Endothelial cell of umbilical vein (primary cell): Measurements from ENCODE around the gene MED8. TPM values are rescaled to one million over a fixed set of nuclear protein-coding genes. Genes with fewer than 3 reads are reported as not detected.

Experiments used
- Bru-seq: library from RNA; stranded (reverse); fragments of 400-500 nt; gene quantifications from one replicate; lab custom pipeline; 2021; lab: Mats Ljungman, UMichigan
- BruChase-seq, 2 experiments: library from RNA; stranded (reverse); fragments of 400-500 nt; gene quantifications; one replicate each; lab custom pipeline; 2021; lab: Mats Ljungman, UMichigan
- BruUV-seq: library from RNA; stranded (reverse); fragments of 400-500 nt; replicated peaks from 2 replicates; lab custom pipeline; 2021; lab: Mats Ljungman, UMichigan
- CTCF ChIA-PET: fragments of 300-600, 350-600 bp; sonication (Branson Sonifier 250); formaldehyde crosslinking; loops from one replicate; lab custom pipeline; 2021; ENCODE audit warnings: antibody characterized with exemption, inconsistent platforms; lab: Charles Lee
- POLR2A ChIA-PET: fragments of 300-600, 350-600 bp; sonication (Branson Sonifier 250); formaldehyde crosslinking; loops from one replicate; lab custom pipeline; 2021; ENCODE audit warnings: antibody characterized with exemption, inconsistent platforms; lab: Charles Lee
- DNase-seq: peaks from one replicate; pipeline ENCODE4 v3.0.0-alpha.2; 2011; ENCODE audit warnings: low read depth, low spot score
- FAIRE-seq: peaks from 2 replicates; lab custom pipeline; 2011; peaks lifted over from hg19 to GRCh38; lab: Jason Lieb, UNC
- H2AFZ ChIP-seq: 2 replicates; pipeline ENCODE4 v1.6.0; 2012; ENCODE audit warnings: low read depth, low read length, control low read depth, inconsistent platforms
- H3K27ac ChIP-seq: 2 replicates; pipeline ENCODE4 v1.5.1; 2011; ENCODE audit warnings: low read depth, mild to moderate bottlenecking, control low read depth, low read length, moderate library complexity; ENCODE audit not compliant: insufficient read depth
- H3K27me3 ChIP-seq, 2 experiments: 2 replicates each; pipeline versions ENCODE4 v1.6.0 to v1.6.1; 2011; ENCODE audit warnings: low read length in 2 of 2, mixed read lengths in 1 of 2; ENCODE audit not compliant: control insufficient read depth in 2 of 2, insufficient read depth in 2 of 2
- H3K36me3 ChIP-seq, 2 experiments: 2 replicates in 1 of 2; 3 replicates in 1 of 2; pipeline ENCODE4 v1.5.1; 2011; ENCODE audit warnings: low read length in 2 of 2, mild to moderate bottlenecking in 1 of 2, moderate library complexity in 1 of 2; ENCODE audit not compliant: control insufficient read depth in 2 of 2, insufficient read depth in 2 of 2; ENCODE audit errors: extremely low read depth in 1 of 2
- H3K4me1 ChIP-seq: 3 replicates; pipeline ENCODE4 v1.5.1; 2011; ENCODE audit warnings: mild to moderate bottlenecking, low read length; ENCODE audit not compliant: control insufficient read depth, insufficient read depth; ENCODE audit errors: extremely low read depth
- H3K4me2 ChIP-seq: 2 replicates; pipeline ENCODE4 v1.6.1; 2011; ENCODE audit warnings: low read length, control low read depth, mixed read lengths; ENCODE audit not compliant: insufficient read depth
- H3K4me3 ChIP-seq, 3 experiments: fragments of 200-600 bp in 1 of 3; sonication (generic), shearing (Covaris generic) in 1 of 3; replicated peaks in 1 of 3; 2 replicates each; pipeline ENCODE4 v1.5.1; 2011 to 2016; ENCODE audit warnings: control low read depth in 3 of 3, low read length in 3 of 3, mild to moderate bottlenecking in 2 of 3, inconsistent platforms in 1 of 3, low read depth in 1 of 3, moderate library complexity in 1 of 3; ENCODE audit not compliant: insufficient read depth in 1 of 3
- H3K79me2 ChIP-seq: 2 replicates; pipeline ENCODE4 v1.6.0; 2012; ENCODE audit warnings: low read length, inconsistent platforms; ENCODE audit not compliant: control insufficient read depth, insufficient read depth
- H3K9ac ChIP-seq: replicated peaks from 2 replicates; pipeline ENCODE3; 2011; ENCODE audit warnings: low read length, control low read depth; ENCODE audit not compliant: insufficient read depth; ENCODE audit errors: extremely low read depth
- H3K9me1 ChIP-seq: replicated peaks from 3 replicates; pipeline ENCODE4 v1.6.0; 2011; ENCODE audit warnings: mild to moderate bottlenecking, low read length; ENCODE audit not compliant: control insufficient read depth, insufficient read depth; ENCODE audit errors: extremely low read depth
- H3K9me3 ChIP-seq: replicated peaks from 2 replicates; pipeline ENCODE4 v1.5.1; 2012; ENCODE audit warnings: low read length, inconsistent platforms; ENCODE audit not compliant: control insufficient read depth, insufficient read depth
- H4K20me1 ChIP-seq: replicated peaks from 2 replicates; pipeline ENCODE3; 2011; ENCODE audit warnings: mild to moderate bottlenecking, low read length; ENCODE audit not compliant: control insufficient read depth, insufficient read depth; ENCODE audit errors: extremely low read depth
- EZH2 ChIP-seq: IDR thresholded peaks from 2 replicates; pipeline ENCODE4 v1.6.1; 2012; ENCODE audit warnings: borderline replicate concordance, low read depth, mild to moderate bottlenecking, moderate library complexity, low read length, inconsistent platforms; ENCODE audit not compliant: severe bottlenecking
- POLR2A ChIP-seq: IDR thresholded peaks from 2 replicates; pipeline ENCODE4 v1.6.1; 2012; ENCODE audit warnings: low read depth, mild to moderate bottlenecking, control low read depth, low read length
- dilution Hi-C: fragments of 300-500 bp; cut with MboI; formaldehyde crosslinking; loops from one replicate; pipeline ENCODE4 v1.15.0; 2019; ENCODE audit warnings: low sequenced_read_pairs; ENCODE audit not compliant: extremely low pct_ligation_motif_present
- intact Hi-C: fragments of 100-400 bp; cut with micrococcal nuclease; formaldehyde crosslinking; loops from one replicate; pipeline ENCODE4 v1.10.0; 2022
- long read RNA-seq: library from polyadenylated mRNA; stranded (forward); transcript quantifications from one replicate; pipeline ENCODE4 v2.0.0, GENCODE V29; 2021
- polyA minus RNA-seq, 3 experiments: library from RNA; depleted of rRNA, polyadenylated mRNA; stranded (reverse); fragments of >200 nt; gene quantifications; 1 replicate in 1 of 3; 2 replicates in 2 of 3; pipeline ENCODE4 v1.2.3, GENCODE V29; 2011
- polyA plus RNA-seq, 4 experiments: library from polyadenylated mRNA; depleted of rRNA in 3 of 4; stranded (reverse) in 3 of 4; unstranded in 1 of 4; fragments of >200 nt; gene quantifications; 2 replicates each; pipeline versions ENCODE4 v1.2.1 to v1.2.3, GENCODE V29; 2011 to 2012; ENCODE audit warnings: missing spikeins in 1 of 4
- total RNA-seq: library from RNA; stranded (reverse); gene quantifications from 2 replicates; pipeline ENCODE4 v1.2.3, GENCODE V29; 2021

Gene MED8, protein sequence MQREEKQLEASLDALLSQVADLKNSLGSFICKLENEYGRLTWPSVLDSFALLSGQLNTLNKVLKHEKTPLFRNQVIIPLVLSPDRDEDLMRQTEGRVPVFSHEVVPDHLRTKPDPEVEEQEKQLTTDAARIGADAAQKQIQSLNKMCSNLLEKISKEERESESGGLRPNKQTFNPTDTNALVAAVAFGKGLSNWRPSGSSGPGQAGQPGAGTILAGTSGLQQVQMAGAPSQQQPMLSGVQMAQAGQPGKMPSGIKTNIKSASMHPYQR
- 41.9 and 45.6 TPM in 2 replicates for total RNA-seq
- polyA plus RNA-seq, result 15.9 and 19.6 TPM in 2 replicates
- 29.4 and 34.4 TPM in 2 replicates for polyA plus RNA-seq (2011; cell fraction: cytosol; rRNA removed)
- 37.2 and 38.8 TPM in 2 replicates for polyA plus RNA-seq (2011; cell fraction: nucleus; rRNA removed)
- 38.6 and 45.6 TPM in 2 replicates for polyA plus RNA-seq (2012)
- polyA minus RNA-seq, result 19.4 and 21.0 TPM in 2 replicates
- polyA minus RNA-seq (2011; cell fraction: cytosol; rRNA and poly(A)+ RNA removed), result 15.8 TPM
- 11.7 and 17.3 TPM in 2 replicates for polyA minus RNA-seq (2011; cell fraction: nucleus; rRNA and poly(A)+ RNA removed)
- Bru-seq, nascent RNA, result percentile 82 among the genes with signal in this experiment
- percentile 87 among the genes with signal in this experiment for BruChase-seq, experiment 1, labeled RNA remaining after a 6-hour chase
- percentile 89 among the genes with signal in this experiment for BruChase-seq, experiment 2, labeled RNA remaining after a 2-hour chase
- long read RNA-seq, transcript MED8-203 (7 exons, 1,924 nt), result major isoform, 196 of 240 reads
- long read RNA-seq, partial matches to known transcripts, result 18 of 240 reads
- long read RNA-seq, other reads (novel, unspliced or antisense), result 23 of 240 reads

DNA sequence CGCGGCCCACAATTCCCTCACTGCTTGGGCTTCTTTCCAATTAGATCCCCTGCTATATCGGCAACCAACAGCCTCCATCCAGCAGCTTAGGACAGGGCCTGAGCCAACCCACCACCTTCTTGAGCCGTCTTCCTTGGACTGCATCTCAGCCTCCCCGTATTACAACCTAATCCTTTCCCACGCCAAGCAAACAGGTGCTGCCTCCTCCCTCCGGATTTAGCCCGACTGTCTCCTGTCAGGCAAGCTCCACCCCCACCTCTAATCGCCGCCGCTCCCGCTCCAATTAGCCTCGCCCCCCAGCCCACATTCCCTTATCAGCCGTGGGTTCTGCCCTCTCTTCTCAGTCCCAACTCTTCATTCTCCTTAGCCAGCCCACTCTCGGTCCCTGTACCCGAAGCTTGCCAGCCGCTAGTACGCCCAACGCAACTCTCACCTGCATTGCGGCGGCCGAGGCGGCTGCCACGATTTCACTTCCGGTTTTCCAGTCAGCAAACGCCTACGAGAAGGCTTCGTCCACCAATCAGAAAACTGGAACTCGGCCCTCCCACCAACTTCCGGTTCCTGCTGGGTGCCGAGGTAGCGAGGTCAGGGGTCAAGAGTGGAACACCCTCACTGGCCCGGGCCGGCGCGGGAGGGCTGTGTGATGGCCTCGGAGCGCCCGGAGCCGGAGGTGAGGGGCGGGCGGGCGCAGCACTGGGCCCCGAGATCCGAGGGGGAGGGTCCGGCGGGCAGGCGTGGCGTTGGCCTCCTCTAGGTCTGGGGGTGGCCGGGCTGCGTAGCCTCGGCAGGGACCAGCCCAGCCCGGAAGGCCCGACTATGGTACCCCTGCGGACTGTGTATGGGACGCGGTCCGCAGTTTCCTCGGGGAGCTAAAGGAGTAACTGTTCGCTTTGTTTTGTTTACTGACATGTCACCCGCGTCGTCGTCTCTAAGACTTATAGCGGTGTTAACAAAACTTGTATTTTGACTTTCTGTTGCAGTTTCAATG is at the start of gene MED8, which contains the start of gene SZT2:
Gene MED8 (minus strand): TSS at position 475 of the 988 bp plus-strand sequence. CDS start 36 bp downstream, at position 439.
Gene SZT2 (plus strand): TSS at position 574 of the 988 bp plus-strand sequence. CDS start 70 bp downstream, at position 644.
- POLR2A ChIA-PET, result interaction anchor here (0.7 to 1.2 kb wide), 2 partner anchors 12 to 25 kb away, joined by 3 to 5 read pairs; no protein-coding TSS in a partner anchor

More for the DNA sequence above, at the start of gene MED8, which contains the start of gene SZT2:
- Histone ChIP-seq H3K4me1 (peaks cover 18% of the 10 kb centered on the region), H3K9me3 (no peaks in the 10 kb centered on the region), H3K4me2 (peak within 1 kb of the TSS; percentile 94), H3K27me3 (no peaks in the 10 kb centered on the region), H2AFZ (peak within 1 kb of the TSS; percentile 93), H3K27ac (peak within 1 kb of the TSS; percentile 70), H3K4me3 (peak within 1 kb of the TSS; percentile 83 to 98 (median 96)), H3K36me3 (peaks cover 6 to 26% of the 10 kb centered on the region in 2 experiments), H3K9ac (peak within 1 kb of the TSS; percentile 87), H3K79me2 (peaks cover 34% of the 10 kb centered on the region), H4K20me1 (no peaks in the 10 kb centered on the region), H3K9me1 (no peaks in the 10 kb centered on the region)
- TF ChIP-seq EZH2, result no peak
- peak; percentile 83 for TF ChIP-seq POLR2A
- DNase-seq (peak; percentile 97), FAIRE-seq (peak; percentile 94)
- intact Hi-C loops (loop anchor here (1.0 kb wide), 1 partner anchor 16 kb away; no protein-coding TSS in a partner anchor), dilution Hi-C loops (no loop called here)
- CTCF ChIA-PET, result interaction anchor here (1.4 to 3.7 kb wide), 3 partner anchors 25 to 163 kb away, joined by 4 to 13 read pairs (median 10); partner anchors contain the start of gene CDC20
- BruUV-seq, result TSS peak; percentile 68
